SK-N-SH (cell line): ENCODE results near the gene ABCG5. TPM values are rescaled to one million over a fixed set of nuclear protein-coding genes. Genes with fewer than 3 reads are reported as not detected.

ENCODE experiments used
- CTCF ChIA-PET: fragments of 300-600, 350-600 bp; formaldehyde crosslinking; extraction: SDS; loops from one replicate; lab custom pipeline; 2021; lab: Yijun Ruan, JAX
- POLR2A ChIA-PET: fragments of 350-600 bp; sonication (Branson Sonifier 250); formaldehyde crosslinking; extraction: SDS; loops from one replicate; lab custom pipeline; 2020; ENCODE audit warnings: antibody characterized with exemption, inconsistent platforms; lab: Yijun Ruan, JAX
- DNase-seq: peaks from one replicate; pipeline ENCODE4 v3.0.0; 2012
- H2AFZ ChIP-seq: fragments of 200-600 bp; sonication (generic); 2 replicates; pipeline ENCODE4 v1.8.1; 2016; ENCODE audit warnings: antibody characterized with exemption, mild to moderate bottlenecking, low read depth
- H3F3A ChIP-seq: fragments of 200-600 bp; sonication (generic); replicated peaks from 2 replicates; pipeline ENCODE3; 2016; ENCODE audit warnings: antibody characterized with exemption, mild to moderate bottlenecking; ENCODE audit not compliant: insufficient read depth
- H3K27ac ChIP-seq, 2 experiments: fragments of 200-500 bp in 1 of 2; fragments of 200-600 bp in 1 of 2; sonication (Bioruptor generic) in 1 of 2; sonication (generic), shearing (Covaris generic) in 1 of 2; 2 replicates each; pipeline versions ENCODE4 v1.5.1 to v1.6.1; 2014 to 2016; ENCODE audit warnings: low read depth in 2 of 2, inconsistent platforms in 1 of 2, low read length in 1 of 2, mild to moderate bottlenecking in 1 of 2, mixed read lengths in 1 of 2
- H3K27me3 ChIP-seq: fragments of 200-600 bp; sonication (generic), shearing (Covaris generic); 2 replicates; pipeline ENCODE4 v1.6.1; 2016; ENCODE audit warnings: mixed run types; ENCODE audit not compliant: insufficient read depth
- H3K36me3 ChIP-seq, 2 experiments: fragments of 200-500 bp in 1 of 2; fragments of 200-600 bp in 1 of 2; sonication (Bioruptor generic) in 1 of 2; sonication (generic) in 1 of 2; replicated peaks in 1 of 2; 2 replicates each; pipeline versions ENCODE3 to v1.5.1; 2014 to 2016; ENCODE audit warnings: low read length in 1 of 2, mild to moderate bottlenecking in 1 of 2; ENCODE audit not compliant: insufficient read depth in 2 of 2, control insufficient read depth in 1 of 2
- H3K4me1 ChIP-seq, 2 experiments: fragments of 200-500 bp in 1 of 2; fragments of 200-600 bp in 1 of 2; sonication (Bioruptor generic) in 1 of 2; sonication (generic), shearing (Covaris generic) in 1 of 2; 2 replicates each; pipeline versions ENCODE4 v1.5.1 to v1.6.1; 2014 to 2016; ENCODE audit warnings: low read depth in 1 of 2, low read length in 1 of 2, mixed run types in 1 of 2; ENCODE audit not compliant: insufficient read depth in 2 of 2, control insufficient read depth in 1 of 2
- H3K4me2 ChIP-seq: fragments of 200-600 bp; sonication (generic), shearing (Covaris generic); 2 replicates; pipeline ENCODE4 v1.6.1; 2017; ENCODE audit warnings: mixed run types
- H3K4me3 ChIP-seq, 2 experiments: fragments of 200-500 bp in 1 of 2; fragments of 200-600 bp in 1 of 2; sonication (Bioruptor generic) in 1 of 2; sonication (generic), shearing (Covaris generic) in 1 of 2; 2 replicates each; pipeline versions ENCODE4 v1.5.1 to v1.8.1; 2014 to 2016; ENCODE audit warnings: low read depth in 2 of 2, inconsistent platforms in 1 of 2, low read length in 1 of 2, mild to moderate bottlenecking in 1 of 2, mixed read lengths in 1 of 2, moderate library complexity in 1 of 2
- H3K79me2 ChIP-seq: fragments of 200-600 bp; sonication (generic); 2 replicates; pipeline ENCODE4 v1.8.1; 2017; ENCODE audit warnings: mild to moderate bottlenecking; ENCODE audit not compliant: insufficient read depth
- H3K9ac ChIP-seq: fragments of 200-600 bp; sonication (generic); 2 replicates; pipeline ENCODE4 v1.6.1; 2017; ENCODE audit warnings: mixed run types
- H3K9me2 ChIP-seq: fragments of 200-600 bp; sonication (generic); 2 replicates; pipeline ENCODE4 v1.6.1; 2017; ENCODE audit warnings: mixed run types
- H3K9me3 ChIP-seq: fragments of 200-600 bp; sonication (generic); 2 replicates; pipeline ENCODE4 v1.6.1; 2017; ENCODE audit warnings: mixed run types, mild to moderate bottlenecking, moderate library complexity
- H4K20me1 ChIP-seq: fragments of 200-600 bp; sonication (generic); 2 replicates; pipeline ENCODE4 v1.6.1; 2017; ENCODE audit warnings: mild to moderate bottlenecking, mixed run types; ENCODE audit not compliant: insufficient read depth
- CHD2 ChIP-seq: fragments of 150-350 bp; IDR thresholded peaks from 2 replicates; pipeline ENCODE4 v1.6.1; 2018; ENCODE audit warnings: low read length; ENCODE audit not compliant: partially characterized antibody
- CTCF ChIP-seq: fragments of 200-600 bp; sonication (generic); IDR thresholded peaks from 2 replicates; pipeline ENCODE4 v1.6.1; 2017; ENCODE audit warnings: antibody characterized with exemption, mild to moderate bottlenecking, moderate library complexity
- FOSL2 ChIP-seq: IDR thresholded peaks from 2 replicates; pipeline ENCODE4 v1.4.0; 2012; ENCODE audit warnings: low read depth, mild to moderate bottlenecking, moderate library complexity, borderline replicate concordance
- FOXJ3 ChIP-seq: sonication (generic); formaldehyde crosslinking; IDR thresholded peaks from 2 replicates; pipeline ENCODE4 v1.5.1; 2020; ENCODE audit warnings: mild to moderate bottlenecking, missing genetic modification reagents
- FOXM1 ChIP-seq: IDR thresholded peaks from 2 replicates; pipeline ENCODE4 v1.4.0; 2012; ENCODE audit warnings: low read depth, mild to moderate bottlenecking
- GABPA ChIP-seq: IDR thresholded peaks from 2 replicates; pipeline ENCODE4 v1.4.0; 2012; ENCODE audit warnings: low read depth, mild to moderate bottlenecking
- JUND ChIP-seq: IDR thresholded peaks from 2 replicates; pipeline ENCODE4 v1.4.0; 2012
- MAX ChIP-seq: IDR thresholded peaks from 2 replicates; pipeline ENCODE4 v1.4.0; 2012; ENCODE audit warnings: low read depth
- MEF2A ChIP-seq: IDR thresholded peaks from 2 replicates; pipeline ENCODE4 v1.4.0; 2012; ENCODE audit warnings: low read depth, borderline replicate concordance
- MXI1 ChIP-seq: IDR thresholded peaks from 2 replicates; pipeline ENCODE4 v1.6.1; 2012; ENCODE audit warnings: mild to moderate bottlenecking, low read depth, low read length, improper control_type of control experiment
- NFIC ChIP-seq: IDR thresholded peaks from 2 replicates; pipeline ENCODE4 v1.4.0; 2012; ENCODE audit warnings: borderline replicate concordance
- NRF1 ChIP-seq: IDR thresholded peaks from 2 replicates; pipeline ENCODE4 v1.6.1; 2012; ENCODE audit warnings: low read depth, mild to moderate bottlenecking, low read length
- RAD21 ChIP-seq: IDR thresholded peaks from 2 replicates; pipeline ENCODE4 v1.6.1; 2012; ENCODE audit warnings: mild to moderate bottlenecking, low read length
- RCOR1 ChIP-seq: fragments of 150-350 bp; IDR thresholded peaks from 2 replicates; pipeline ENCODE4 v1.6.1; 2017; ENCODE audit warnings: antibody characterized with exemption, low read length
- RFX5 ChIP-seq: IDR thresholded peaks from 2 replicates; pipeline ENCODE4 v1.6.1; 2012; ENCODE audit warnings: mild to moderate bottlenecking, improper control_type of control experiment, low read length
- RXRA ChIP-seq: IDR thresholded peaks from 2 replicates; pipeline ENCODE4 v1.4.0; 2012; ENCODE audit warnings: low read depth, mild to moderate bottlenecking, borderline replicate concordance
- SIN3A ChIP-seq: IDR thresholded peaks from 2 replicates; pipeline ENCODE4 v1.6.1; 2012; ENCODE audit warnings: low read depth, mild to moderate bottlenecking, low read length, moderate library complexity, borderline replicate concordance
- TEAD4 ChIP-seq: IDR thresholded peaks from 2 replicates; pipeline ENCODE4 v1.4.0; 2012; ENCODE audit warnings: mild to moderate bottlenecking, borderline replicate concordance; ENCODE audit not compliant: insufficient read depth
- WGBS: methylation state at CpG from one replicate; pipeline ENCODE4 v1.1.6; 2017; ENCODE audit warnings: low lambda C conversion rate; 5-methylcytosine and 5-hydroxymethylcytosine counted together
- polyA plus RNA-seq, 3 experiments: library from polyadenylated mRNA; depleted of rRNA; stranded (reverse); fragments of >200 nt; gene quantifications; 2 replicates each; pipeline ENCODE4 v1.2.3, GENCODE V29; 2012
- TF ChIP-seq, protein P1 (sequence below): IDR thresholded peaks from 2 replicates; pipeline ENCODE4 v1.4.0; 2012; ENCODE audit warnings: low read depth, borderline replicate concordance

Gene ABCG5
- polyA plus RNA-seq, 1 of the 3 experiments (the other 2 are of a cell fraction) = not detected

DNA sequence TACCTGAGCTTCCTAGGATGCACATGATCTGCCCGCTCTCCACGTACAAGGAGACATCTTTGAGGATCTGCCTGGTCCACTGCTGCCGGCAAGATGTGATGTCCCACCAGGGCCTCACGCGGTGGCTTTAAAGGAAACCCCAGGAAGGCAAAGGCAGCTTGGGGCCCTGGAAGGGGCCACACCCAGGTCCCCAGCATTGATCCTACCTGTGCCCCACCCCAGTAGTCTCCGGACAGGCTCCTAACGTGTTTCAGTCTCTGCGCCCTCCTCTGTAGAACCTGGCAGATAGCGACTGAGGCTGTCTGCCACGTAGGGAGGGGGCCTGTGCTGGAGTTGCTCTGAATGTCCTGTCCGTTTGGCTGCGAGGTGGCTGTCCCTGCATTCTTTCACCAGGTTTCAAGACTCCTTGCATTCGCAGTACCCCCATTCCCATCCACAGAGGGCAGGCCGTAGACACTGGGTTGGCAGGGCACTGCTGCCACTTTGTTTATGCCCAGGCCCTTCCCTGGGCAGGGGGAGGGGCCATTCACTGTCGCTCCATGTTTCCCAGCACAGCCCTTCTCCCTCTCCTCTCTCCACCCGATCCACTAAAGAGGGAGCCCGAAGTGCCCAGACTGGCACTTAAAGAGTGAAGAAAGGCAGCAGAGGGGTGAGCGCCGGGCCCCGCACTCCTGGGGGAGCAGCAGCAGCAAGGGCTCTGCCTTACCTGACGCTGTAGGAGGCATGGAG lies 644 bp downstream of the ABCG5 start:
- ChIA-PET CTCF (interaction anchor here (2.2 kb wide), 1 partner anchor 40 kb away, joined by 5 read pairs; no protein-coding TSS in a partner anchor), POLR2A (no interaction called here)

DNA sequence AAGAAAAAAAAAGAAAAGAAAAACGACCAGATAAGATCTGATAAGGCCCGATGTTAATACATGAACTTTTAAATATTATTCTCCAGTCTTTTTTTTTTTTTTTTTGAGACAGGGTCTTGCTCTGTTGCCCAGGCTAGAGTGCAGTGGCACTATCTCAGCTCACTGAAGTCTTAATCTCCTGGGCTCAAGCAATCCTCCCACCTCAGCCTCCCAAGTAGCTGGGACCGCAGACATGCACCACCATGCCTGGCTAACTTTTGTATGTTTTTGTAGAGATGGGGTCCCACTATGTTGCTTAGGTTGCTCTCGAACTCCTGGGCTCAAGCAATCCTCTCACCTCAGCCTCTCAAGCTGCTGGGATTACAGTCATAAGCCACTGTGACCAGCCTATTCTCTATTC lies 1.6 kb downstream of the ABCG5 start:
- 33% methylated on average over 4 of the region's 4 CpGs for WGBS
- Histone ChIP-seq H3K9ac (no peak overlapping the region), H3K4me1 (peaks cover 0 to 4% of the 10 kb centered on the region in 2 experiments; a peak in 1 of 4 replicates), H3F3A (no peaks in the 10 kb centered on the region), H3K27ac (no peak overlapping the region), H3K4me2 (no peak overlapping the region), H4K20me1 (no peaks in the 10 kb centered on the region), H3K9me3 (no peaks in the 10 kb centered on the region), H3K36me3 (no peaks in the 10 kb centered on the region), H2AFZ (no peak overlapping the region), H3K79me2 (no peaks in the 10 kb centered on the region), H3K27me3 (peaks cover 37% of the 10 kb centered on the region; the same call in 1 of the 2 replicates), H3K9me2 (no peaks in the 10 kb centered on the region), H3K4me3 (no peak overlapping the region)
- DNase-seq = no peak
- ChIA-PET POLR2A (interaction anchor here (0.5 kb wide), 1 partner anchor 19 kb away, joined by 3 read pairs; no protein-coding TSS in a partner anchor), CTCF (interaction anchor here (0.7 to 2.2 kb wide), 3 partner anchors 9 to 213 kb away, joined by 3 to 5 read pairs (median 4); no protein-coding TSS in a partner anchor)
- TF ChIP-seq FOSL2 (no peak), RXRA (no peak), MXI1 (no peak), NRF1 (no peak), CTCF (no peak), GABPA (no peak), RFX5 (no peak), CHD2 (no peak)
- TF ChIP-seq, protein P1, sequence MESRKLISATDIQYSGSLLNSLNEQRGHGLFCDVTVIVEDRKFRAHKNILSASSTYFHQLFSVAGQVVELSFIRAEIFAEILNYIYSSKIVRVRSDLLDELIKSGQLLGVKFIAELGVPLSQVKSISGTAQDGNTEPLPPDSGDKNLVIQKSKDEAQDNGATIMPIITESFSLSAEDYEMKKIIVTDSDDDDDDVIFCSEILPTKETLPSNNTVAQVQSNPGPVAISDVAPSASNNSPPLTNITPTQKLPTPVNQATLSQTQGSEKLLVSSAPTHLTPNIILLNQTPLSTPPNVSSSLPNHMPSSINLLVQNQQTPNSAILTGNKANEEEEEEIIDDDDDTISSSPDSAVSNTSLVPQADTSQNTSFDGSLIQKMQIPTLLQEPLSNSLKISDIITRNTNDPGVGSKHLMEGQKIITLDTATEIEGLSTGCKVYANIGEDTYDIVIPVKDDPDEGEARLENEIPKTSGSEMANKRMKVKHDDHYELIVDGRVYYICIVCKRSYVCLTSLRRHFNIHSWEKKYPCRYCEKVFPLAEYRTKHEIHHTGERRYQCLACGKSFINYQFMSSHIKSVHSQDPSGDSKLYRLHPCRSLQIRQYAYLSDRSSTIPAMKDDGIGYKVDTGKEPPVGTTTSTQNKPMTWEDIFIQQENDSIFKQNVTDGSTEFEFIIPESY = no peak

More for the DNA sequence above, 644 bp downstream of the ABCG5 start:
- Histone ChIP-seq H3K79me2 (no peaks in the 10 kb centered on the region), H3K27ac (no peak overlapping the region), H3K4me1 (peaks cover 0 to 3% of the 10 kb centered on the region in 2 experiments; a peak in 1 of 4 replicates), H3F3A (no peaks in the 10 kb centered on the region), H3K9me3 (no peaks in the 10 kb centered on the region), H3K36me3 (no peaks in the 10 kb centered on the region), H3K27me3 (peaks cover 45% of the 10 kb centered on the region), H3K4me2 (no peak overlapping the region), H3K4me3 (no peak overlapping the region), H2AFZ (no peak overlapping the region), H3K9me2 (no peaks in the 10 kb centered on the region), H3K9ac (no peak overlapping the region), H4K20me1 (no peaks in the 10 kb centered on the region)
- DNase-seq = no peak
- TF ChIP-seq FOSL2 = no peak
- TF ChIP-seq MAX = no peak
- TF ChIP-seq TEAD4 = no peak
- TF ChIP-seq JUND = no peak
- TF ChIP-seq FOXJ3 (CRISPR knock-in tag) = no peak
- no peak for TF ChIP-seq FOXM1
- no peak for TF ChIP-seq CTCF
- TF ChIP-seq SIN3A = no peak
- TF ChIP-seq MEF2A = no peak
- no peak for TF ChIP-seq NFIC
- TF ChIP-seq RAD21 = no peak
- no peak for TF ChIP-seq RCOR1
- TF ChIP-seq MXI1 = no peak
- no peak for TF ChIP-seq CHD2
- 85% methylated on average over 21 of the region's 21 CpGs for WGBS
